Progenitor cell of endocrine pancreas (in vitro differentiated cells): Measurements from ENCODE around the gene BPIFB2. TPM values are rescaled to one million over a fixed set of nuclear protein-coding genes. Genes with fewer than 3 reads are reported as not detected.

Experiments used
- DNase-seq: peaks from one replicate; pipeline ENCODE4 v3.0.0; 2021; ENCODE audit warnings: low spot score; ENCODE audit not compliant: unreplicated experiment
- H3K27ac Mint-ChIP-seq: 2 replicates; pipeline ENCODE4 v1.8.0; 2021; ENCODE audit warnings: mild to moderate bottlenecking, moderate library complexity, mixed read lengths
- H3K27me3 Mint-ChIP-seq: 2 replicates; pipeline ENCODE4 v1.8.0; 2021; ENCODE audit warnings: mixed read lengths
- H3K36me3 Mint-ChIP-seq: 2 replicates; pipeline ENCODE4 v1.8.0; 2022; ENCODE audit warnings: mixed read lengths; ENCODE audit not compliant: insufficient read depth
- H3K4me1 Mint-ChIP-seq: 2 replicates; pipeline ENCODE4 v1.8.0; 2021; ENCODE audit warnings: low read depth, mixed read lengths
- H3K4me3 Mint-ChIP-seq: 2 replicates; pipeline ENCODE4 v1.8.0; 2021; ENCODE audit warnings: low read depth, mild to moderate bottlenecking, moderate library complexity, mixed read lengths
- H3K9me3 Mint-ChIP-seq: 2 replicates; pipeline ENCODE4 v1.8.0; 2021; ENCODE audit warnings: low read depth, mixed read lengths
- CTCF ChIP-seq: fragments of 200-600 bp; sonication (generic); IDR thresholded peaks from one replicate; pipeline ENCODE4 v1.5.0; 2021; ENCODE audit warnings: antibody characterized with exemption, mild to moderate bottlenecking; ENCODE audit not compliant: unreplicated experiment
- total RNA-seq: library from RNA; stranded (reverse); gene quantifications from 2 replicates; pipeline ENCODE4 v1.2.1, GENCODE V29; 2021

Gene BPIFB2
- total RNA-seq, 1 donor from 2014 or later = not detected

- DNase-seq = no peak
- peaks cover 3% of the 10 kb centered on the region for H3K27me3 Mint-ChIP-seq
- no peak for TF ChIP-seq CTCF
- no peak overlapping the region for H3K27ac Mint-ChIP-seq
- H3K36me3 Mint-ChIP-seq = no peaks in the 10 kb centered on the region
- no peaks in the 10 kb centered on the region for H3K4me1 Mint-ChIP-seq
- H3K4me3 Mint-ChIP-seq = no peak overlapping the region
- peaks cover 8% of the 10 kb centered on the region for H3K9me3 Mint-ChIP-seq
Observed at GRCh38 chr20:32999603-33000250, 7.8 kb upstream of the BPIFB2 start.

- peaks cover 3% of the 10 kb centered on the region for H3K27me3 Mint-ChIP-seq
- DNase-seq = no peak
- H3K27ac Mint-ChIP-seq = no peak overlapping the region
- H3K4me3 Mint-ChIP-seq = no peak overlapping the region
- peaks cover 4% of the 10 kb centered on the region for H3K9me3 Mint-ChIP-seq
- no peaks in the 10 kb centered on the region for H3K36me3 Mint-ChIP-seq
- H3K4me1 Mint-ChIP-seq = no peaks in the 10 kb centered on the region
- no peak for TF ChIP-seq CTCF
Observed at GRCh38 chr20:33000802-33001466, 6.6 kb upstream of the BPIFB2 start.

GRCh38 chr20:33002087-33002808 lies 5.3 kb upstream of the BPIFB2 start:
- no peak for TF ChIP-seq CTCF
- Mint-ChIP-seq H3K36me3 (no peaks in the 10 kb centered on the region), H3K27me3 (peaks cover 3% of the 10 kb centered on the region), H3K27ac (no peak overlapping the region), H3K4me3 (no peak overlapping the region), H3K4me1 (no peaks in the 10 kb centered on the region), H3K9me3 (peaks cover 4% of the 10 kb centered on the region)
- DNase-seq = no peak

GRCh38 chr20:33004141-33004751 lies 3.3 kb upstream of the BPIFB2 start, which contains the start of gene SUN5:
SUN5 (minus strand) TSS chr20:33004433; CDS start chr20:33004340, 93 bp downstream.
- Mint-ChIP-seq H3K9me3 (peaks cover 4% of the 10 kb centered on the region), H3K4me3 (no peak within 1 kb of the TSS), H3K4me1 (no peaks in the 10 kb centered on the region), H3K27ac (no peak within 1 kb of the TSS), H3K27me3 (peaks cover 3% of the 10 kb centered on the region), H3K36me3 (no peaks in the 10 kb centered on the region)
- no peak for TF ChIP-seq CTCF
- no peak for DNase-seq

GRCh38 chr20:33005132-33005566 lies 2.4 kb upstream of the BPIFB2 start:
- Mint-ChIP-seq H3K4me1 (no peaks in the 10 kb centered on the region), H3K27ac (no peak overlapping the region), H3K9me3 (peaks cover 4% of the 10 kb centered on the region), H3K4me3 (no peak overlapping the region), H3K27me3 (peaks cover 2% of the 10 kb centered on the region), H3K36me3 (no peaks in the 10 kb centered on the region)
- no peak for DNase-seq
- TF ChIP-seq CTCF = peak; percentile 64
